Vagina (tissue), 2 donors: ENCODE results near the gene KRT74. TPM values are rescaled to one million over a fixed set of nuclear protein-coding genes. Genes with fewer than 3 reads are reported as not detected.

ENCODE experiments used
- DNase-seq, 2 donors: peaks; one replicate each; pipeline ENCODE4 v3.0.0-alpha.2; 2017; ENCODE audit errors: extremely low spot score in 2 of 2
- H3K27ac ChIP-seq: fragments of 200-600 bp; sonication (generic); one replicate; pipeline ENCODE4 v1.5.1; 2019
- H3K27me3 ChIP-seq: fragments of 200-600 bp; sonication (generic); one replicate; pipeline ENCODE4 v1.5.1; 2019
- H3K36me3 ChIP-seq, 2 donors: fragments of 200-600 bp; sonication (generic); one replicate each; pipeline ENCODE4 v1.5.1; 2017 to 2019
- H3K4me1 ChIP-seq: fragments of 200-600 bp; sonication (generic); one replicate; pipeline ENCODE4 v1.5.1; 2019
- H3K4me3 ChIP-seq, 2 donors: fragments of 200-600 bp; sonication (generic); 1 replicate in 1 of 2; 2 replicates in 1 of 2; pipeline ENCODE4 v1.5.1; 2016 to 2019
- H3K9me3 ChIP-seq: fragments of 200-600 bp; sonication (generic); one replicate; pipeline ENCODE4 v1.5.1; 2019
- POLR2A ChIP-seq, 2 donors: fragments of 450-650 bp; IDR thresholded peaks; one replicate each; pipeline ENCODE4 v1.6.1; 2017; ENCODE audit warnings: antibody characterized with exemption in 2 of 2, mild to moderate bottlenecking in 2 of 2, moderate library complexity in 2 of 2
- POLR2AphosphoS5 ChIP-seq, 2 donors: sonication (generic); formaldehyde crosslinking; IDR thresholded peaks; one replicate each; pipeline ENCODE4 v1.9.0; 2017; ENCODE audit warnings: antibody characterized with exemption in 2 of 2, mild to moderate bottlenecking in 2 of 2, low read depth in 1 of 2; ENCODE audit not compliant: insufficient read depth in 1 of 2
- intact Hi-C: fragments of 100-400 bp; cut with DNase I; formaldehyde crosslinking; loops from one replicate; pipeline ENCODE4 v1.15.1; 2023
- total RNA-seq: library from RNA; depleted of rRNA; stranded (reverse); fragments of >200 nt; gene quantifications from one replicate; pipeline ENCODE4 v1.2.3, GENCODE V29; 2016
- TF ChIP-seq, protein P1 (sequence below), 3 experiments: fragments of 450-650 bp in 2 of 3; fragments of 200-600 bp in 1 of 3; sonication (generic) in 1 of 3; IDR thresholded peaks; one replicate each; pipeline ENCODE4 v1.5.1; 2017 to 2019; ENCODE audit warnings: antibody characterized with exemption in 3 of 3, mild to moderate bottlenecking in 2 of 3, moderate library complexity in 2 of 3

KRT74 gene
- total RNA-seq, 1 donor from 2014 or later, result not detected

DNA sequence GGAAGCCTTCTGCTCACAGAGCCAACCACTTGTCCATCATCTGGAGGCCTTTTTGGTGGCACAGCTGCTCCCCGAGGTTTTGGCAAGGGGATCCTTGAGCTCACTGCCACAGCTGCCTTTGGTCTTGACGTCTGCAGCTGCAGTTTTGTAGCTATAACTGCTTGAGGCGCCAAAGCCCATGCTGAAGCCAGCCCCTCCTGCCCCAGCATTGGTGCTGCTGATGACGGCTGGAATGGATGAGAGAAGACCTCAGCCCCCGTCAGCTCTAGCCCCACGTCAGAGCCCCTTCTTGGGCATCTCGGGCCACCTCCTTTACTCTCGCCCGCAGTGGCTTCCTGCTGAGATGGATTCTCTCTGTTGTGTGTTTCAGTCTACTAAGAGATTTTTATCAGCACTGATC, 12.3 kb upstream of the KRT74 start:
- TF ChIP-seq POLR2AphosphoS5 (IDR thresholded peaks at IDR 0.05; ENCODE audit: insufficient read depth in 1 of 2, low read depth in 1 of 2) (no peak), POLR2A (IDR thresholded peaks at IDR 0.05) (no peak)
- TF ChIP-seq, protein P1, sequence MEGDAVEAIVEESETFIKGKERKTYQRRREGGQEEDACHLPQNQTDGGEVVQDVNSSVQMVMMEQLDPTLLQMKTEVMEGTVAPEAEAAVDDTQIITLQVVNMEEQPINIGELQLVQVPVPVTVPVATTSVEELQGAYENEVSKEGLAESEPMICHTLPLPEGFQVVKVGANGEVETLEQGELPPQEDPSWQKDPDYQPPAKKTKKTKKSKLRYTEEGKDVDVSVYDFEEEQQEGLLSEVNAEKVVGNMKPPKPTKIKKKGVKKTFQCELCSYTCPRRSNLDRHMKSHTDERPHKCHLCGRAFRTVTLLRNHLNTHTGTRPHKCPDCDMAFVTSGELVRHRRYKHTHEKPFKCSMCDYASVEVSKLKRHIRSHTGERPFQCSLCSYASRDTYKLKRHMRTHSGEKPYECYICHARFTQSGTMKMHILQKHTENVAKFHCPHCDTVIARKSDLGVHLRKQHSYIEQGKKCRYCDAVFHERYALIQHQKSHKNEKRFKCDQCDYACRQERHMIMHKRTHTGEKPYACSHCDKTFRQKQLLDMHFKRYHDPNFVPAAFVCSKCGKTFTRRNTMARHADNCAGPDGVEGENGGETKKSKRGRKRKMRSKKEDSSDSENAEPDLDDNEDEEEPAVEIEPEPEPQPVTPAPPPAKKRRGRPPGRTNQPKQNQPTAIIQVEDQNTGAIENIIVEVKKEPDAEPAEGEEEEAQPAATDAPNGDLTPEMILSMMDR (IDR thresholded peaks at IDR 0.05), result no peak
- H3K4me3 ChIP-seq, result no peak overlapping the region
- no peaks in the 10 kb centered on the region for H3K36me3 ChIP-seq
- intact Hi-C loops, result no loop called here
- no peak overlapping the region for H3K27ac ChIP-seq
- no peaks in the 10 kb centered on the region for H3K27me3 ChIP-seq
- H3K4me1 ChIP-seq, result no peaks in the 10 kb centered on the region
- DNase-seq, result no peak
- H3K9me3 ChIP-seq, result no peaks in the 10 kb centered on the region

- Histone ChIP-seq H3K4me1 (no peaks in the 10 kb centered on the region), H3K27me3 (no peaks in the 10 kb centered on the region), H3K4me3 (no peak overlapping the region), H3K36me3 (no peaks in the 10 kb centered on the region), H3K9me3 (no peaks in the 10 kb centered on the region), H3K27ac (no peak overlapping the region)
- TF ChIP-seq POLR2A (IDR thresholded peaks at IDR 0.05) (no peak), POLR2AphosphoS5 (IDR thresholded peaks at IDR 0.05; ENCODE audit: insufficient read depth in 1 of 2, low read depth in 1 of 2) (no peak)
- TF ChIP-seq, protein P1 (IDR thresholded peaks at IDR 0.05), result no peak
- intact Hi-C loops, result no loop called here
- DNase-seq, result no peak
Measured at GRCh38 chr12:52585066-52585465, 11.4 kb upstream of the KRT74 start.

DNA sequence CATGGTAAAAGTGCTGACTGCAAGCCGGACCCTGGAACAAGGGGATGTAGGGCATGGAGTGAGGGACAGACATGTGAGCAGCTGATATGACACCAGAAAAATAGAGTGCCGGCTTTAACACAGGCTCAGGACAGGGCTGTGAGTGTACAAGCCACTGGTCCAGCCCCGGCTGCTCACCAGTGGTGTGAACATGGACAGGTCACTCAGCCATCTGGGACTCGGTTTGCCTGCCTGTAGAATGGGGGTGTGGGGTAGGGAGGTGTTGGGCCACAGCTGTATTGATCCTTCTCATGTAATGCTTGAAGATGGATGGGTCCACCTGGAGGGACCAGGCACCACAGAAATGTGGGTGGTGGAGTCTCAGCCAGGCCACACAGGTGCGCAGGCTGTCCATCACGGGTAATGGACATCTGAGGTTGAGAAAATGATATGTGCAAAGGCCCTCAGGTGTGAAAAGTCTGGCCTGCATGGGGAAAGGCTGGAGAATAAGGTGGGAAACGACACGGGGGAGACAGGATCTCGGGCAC, 10.6 kb upstream of the KRT74 start:
- H3K27me3 ChIP-seq, result no peaks in the 10 kb centered on the region
- TF ChIP-seq POLR2AphosphoS5 (IDR thresholded peaks at IDR 0.05; ENCODE audit: insufficient read depth in 1 of 2, low read depth in 1 of 2) (no peak), POLR2A (IDR thresholded peaks at IDR 0.05) (no peak)
- no peak overlapping the region for H3K4me3 ChIP-seq
- intact Hi-C loops, result loop anchor here (5.0 kb wide), 1 partner anchor 293 kb away; no protein-coding TSS in a partner anchor
- H3K9me3 ChIP-seq, result no peaks in the 10 kb centered on the region
- no peak for DNase-seq
- no peak overlapping the region for H3K27ac ChIP-seq
- no peaks in the 10 kb centered on the region for H3K4me1 ChIP-seq
- no peaks in the 10 kb centered on the region for H3K36me3 ChIP-seq

DNA sequence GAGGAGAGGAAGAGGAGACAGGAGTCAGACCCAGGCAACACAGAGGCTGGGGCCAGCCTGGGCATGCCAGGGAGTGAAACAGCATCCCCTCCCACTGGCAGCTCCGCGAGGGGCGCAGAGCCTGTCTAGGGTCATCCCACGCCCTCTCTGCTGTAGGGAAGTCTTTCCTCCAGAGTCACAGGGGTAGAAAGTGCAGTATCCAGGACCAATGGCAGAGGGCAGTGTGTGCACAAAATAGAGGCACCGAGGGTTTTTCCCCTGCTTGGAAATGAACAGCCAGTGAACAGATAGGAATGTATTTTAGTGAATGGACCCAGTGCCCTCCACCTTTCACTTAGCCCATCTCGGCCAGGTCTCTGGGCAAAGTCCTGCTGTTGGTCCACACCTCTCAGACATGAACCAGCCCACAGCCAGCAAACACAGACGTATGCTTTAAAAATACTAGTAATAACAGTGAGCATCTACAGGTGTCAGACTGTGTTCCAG, 9.4 kb upstream of the KRT74 start:
- Histone ChIP-seq H3K4me1 (no peaks in the 10 kb centered on the region), H3K36me3 (no peaks in the 10 kb centered on the region), H3K4me3 (no peak overlapping the region), H3K9me3 (no peaks in the 10 kb centered on the region), H3K27me3 (no peaks in the 10 kb centered on the region), H3K27ac (no peak overlapping the region)
- TF ChIP-seq, protein P1 (IDR thresholded peaks at IDR 0.05), result peak; percentile 39 to 71 (median 63)
- TF ChIP-seq POLR2A (IDR thresholded peaks at IDR 0.05) (no peak), POLR2AphosphoS5 (IDR thresholded peaks at IDR 0.05; ENCODE audit: insufficient read depth in 1 of 2, low read depth in 1 of 2) (no peak)
- no peak for DNase-seq
- intact Hi-C loops, result loop anchor here (5.0 kb wide), 1 partner anchor 294 kb away; no protein-coding TSS in a partner anchor

GRCh38 chr12:52582486-52582885, 8.8 kb upstream of the KRT74 start:
- Histone ChIP-seq H3K36me3 (no peaks in the 10 kb centered on the region), H3K4me3 (no peak overlapping the region), H3K27me3 (no peaks in the 10 kb centered on the region), H3K9me3 (no peaks in the 10 kb centered on the region), H3K4me1 (no peaks in the 10 kb centered on the region), H3K27ac (no peak overlapping the region)
- TF ChIP-seq POLR2A (IDR thresholded peaks at IDR 0.05), result no peak
- TF ChIP-seq, protein P1 (IDR thresholded peaks at IDR 0.05), result no peak
- no peak for TF ChIP-seq POLR2AphosphoS5 (IDR thresholded peaks at IDR 0.05; ENCODE audit: insufficient read depth in 1 of 2, low read depth in 1 of 2)
- intact Hi-C loops, result loop anchor here (5.0 kb wide), 1 partner anchor 295 kb away; no protein-coding TSS in a partner anchor
- no peak for DNase-seq
